Activated T-helper 1 cell treated with anti-CD3 and anti-CD28 coated beads, Interleukin-12 subunit alpha, Interleukin-12 subunit beta, Interleukin-2, Interleukin-4 antibody, amounts not matched to agents 30 ng/mL and 10 ng/mL and 1 ng/mL, durations not matched to agents 14 hours and 24 hours and 36 hours (primary cell): Measurements from ENCODE around the gene EFHC2. TPM values are rescaled to one million over a fixed set of nuclear protein-coding genes. Genes with fewer than 3 reads are reported as not detected.

Experiments used
- DNase-seq: peaks from one replicate; pipeline ENCODE4 v3.0.0; 2021; ENCODE audit warnings: low spot score
- H3K27ac Mint-ChIP-seq: one replicate; pipeline ENCODE4 v1.8.0; 2021; ENCODE audit warnings: mild to moderate bottlenecking, mixed read lengths
- H3K27me3 Mint-ChIP-seq: one replicate; pipeline ENCODE4 v1.8.0; 2022; ENCODE audit warnings: mild to moderate bottlenecking, moderate library complexity, mixed read lengths; ENCODE audit not compliant: insufficient read depth
- H3K36me3 Mint-ChIP-seq: one replicate; pipeline ENCODE4 v1.8.0; 2021; ENCODE audit warnings: low read depth, mixed read lengths
- H3K4me1 Mint-ChIP-seq: one replicate; pipeline ENCODE4 v1.8.0; 2021; ENCODE audit warnings: low read depth, mixed read lengths
- H3K4me3 Mint-ChIP-seq: one replicate; pipeline ENCODE4 v1.8.0; 2021; ENCODE audit warnings: mild to moderate bottlenecking, moderate library complexity, mixed read lengths
- H3K9me3 Mint-ChIP-seq: one replicate; pipeline ENCODE4 v1.8.0; 2021; ENCODE audit warnings: mixed read lengths
- intact Hi-C: fragments of 100-400 bp; cut with micrococcal nuclease; formaldehyde crosslinking; loops from one replicate; pipeline ENCODE4 v1.15.1; 2024
- total RNA-seq: library from RNA; stranded (reverse); gene quantifications from 2 replicates; pipeline ENCODE4 v1.2.3, GENCODE V29; 2022

The EFHC2 gene
- total RNA-seq, 1 donor from 2014 or later: not detected

DNA sequence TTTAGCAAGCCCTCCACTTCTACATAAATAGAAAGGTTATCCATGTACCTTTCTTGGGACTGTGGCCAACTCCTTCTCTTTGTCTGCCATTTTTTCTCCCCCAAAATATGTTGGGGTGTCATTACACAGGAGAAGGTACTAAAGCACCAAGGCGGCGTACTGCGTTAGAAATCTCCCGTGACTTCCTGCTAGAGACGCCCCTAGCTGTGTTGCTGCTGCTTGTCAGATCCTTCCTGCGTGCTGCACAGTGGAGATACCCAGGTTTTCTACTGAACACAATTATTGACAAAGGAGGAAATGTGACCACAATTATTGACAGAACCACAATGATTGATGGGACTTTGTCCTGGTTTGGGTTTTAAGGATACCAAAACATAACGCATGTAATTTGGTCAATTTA lies 97.7 kb downstream of the EFHC2 start:
- intact Hi-C loops: loop anchor here (5.0 kb wide), 1 partner anchor 408 kb away; no protein-coding TSS in a partner anchor
- no peak for DNase-seq
- H3K27me3 Mint-ChIP-seq: peaks cover 2% of the 10 kb centered on the region
- H3K27ac Mint-ChIP-seq: no peak overlapping the region
- no peaks in the 10 kb centered on the region for H3K9me3 Mint-ChIP-seq
- peaks cover 18% of the 10 kb centered on the region for H3K4me1 Mint-ChIP-seq
- H3K36me3 Mint-ChIP-seq: no peaks in the 10 kb centered on the region
- H3K4me3 Mint-ChIP-seq: no peak overlapping the region

GRCh38 chrX:44244008-44244407 lies 99.5 kb downstream of the EFHC2 start:
- peaks cover 18% of the 10 kb centered on the region for H3K4me1 Mint-ChIP-seq
- intact Hi-C loops: loop anchor here (1.0 to 5.0 kb wide), 2 partner anchors 98 to 286 kb away; partner anchors contain the start of gene EFHC2
- no peaks in the 10 kb centered on the region for H3K9me3 Mint-ChIP-seq
- no peak overlapping the region for H3K27ac Mint-ChIP-seq
- peaks cover 2% of the 10 kb centered on the region for H3K27me3 Mint-ChIP-seq
- no peaks in the 10 kb centered on the region for H3K36me3 Mint-ChIP-seq
- no peak for DNase-seq
- H3K4me3 Mint-ChIP-seq: no peak overlapping the region

GRCh38 chrX:44241546-44241945 lies 101.9 kb downstream of the EFHC2 start:
- H3K9me3 Mint-ChIP-seq: no peaks in the 10 kb centered on the region
- H3K27me3 Mint-ChIP-seq: peaks cover 2% of the 10 kb centered on the region
- H3K27ac Mint-ChIP-seq: no peak overlapping the region
- H3K4me1 Mint-ChIP-seq: peaks cover 18% of the 10 kb centered on the region
- H3K4me3 Mint-ChIP-seq: no peak overlapping the region
- no peaks in the 10 kb centered on the region for H3K36me3 Mint-ChIP-seq
- no peak for DNase-seq
- intact Hi-C loops: loop anchor here (5.0 kb wide), 1 partner anchor 101 kb away; the partner anchor contains the start of gene EFHC2

DNA sequence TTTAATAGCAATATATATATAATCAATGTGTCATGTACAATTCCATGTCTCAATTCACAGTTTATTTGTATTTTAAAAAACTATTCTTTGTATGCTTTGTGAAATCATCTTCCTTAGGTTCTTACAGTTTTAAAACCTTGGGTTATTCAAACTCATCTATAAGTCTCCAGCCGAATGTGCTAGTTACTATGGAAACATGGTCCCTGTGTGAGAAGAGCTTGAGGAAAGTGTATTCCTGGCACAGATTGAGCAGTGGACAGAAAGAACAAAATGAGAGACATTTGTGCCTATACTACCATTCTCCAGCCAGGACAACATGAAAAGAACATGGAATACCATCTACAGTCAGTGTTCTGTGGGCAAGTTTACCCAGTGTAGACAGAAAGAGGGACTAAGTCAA lies 103.4 kb downstream of the EFHC2 start:
- no peaks in the 10 kb centered on the region for H3K36me3 Mint-ChIP-seq
- H3K4me1 Mint-ChIP-seq: peaks cover 5% of the 10 kb centered on the region

DNA sequence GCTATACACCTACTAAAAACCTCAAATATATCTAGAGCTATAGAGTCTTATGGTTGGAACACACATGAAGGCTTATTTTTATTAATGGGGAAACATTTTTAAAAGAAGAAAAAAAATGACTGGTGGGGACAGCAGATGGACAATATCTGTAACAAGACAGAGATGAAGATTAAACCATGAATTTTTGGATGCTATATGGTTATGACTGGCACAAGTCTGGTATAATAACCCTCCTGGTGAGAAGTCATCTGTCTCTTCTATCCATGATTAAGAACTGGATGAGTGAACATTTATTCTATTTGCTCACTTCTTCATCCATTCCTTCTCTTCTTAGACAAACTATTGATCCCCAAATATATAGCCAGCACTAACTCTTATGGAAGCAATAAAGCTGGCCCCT lies 104.4 kb downstream of the EFHC2 start:
- no peak overlapping the region for H3K27ac Mint-ChIP-seq
- intact Hi-C loops: no loop called here

More for the DNA sequence above, 103.4 kb downstream of the EFHC2 start:
- H3K27ac Mint-ChIP-seq: no peak overlapping the region
- intact Hi-C loops: loop anchor here (5.0 kb wide), 1 partner anchor 102 kb away; the partner anchor contains the start of gene EFHC2
- H3K27me3 Mint-ChIP-seq: peaks cover 2% of the 10 kb centered on the region
- no peaks in the 10 kb centered on the region for H3K9me3 Mint-ChIP-seq
- DNase-seq: no peak
- H3K4me3 Mint-ChIP-seq: no peak overlapping the region

GRCh38 chrX:44235534-44235933 lies 107.9 kb downstream of the EFHC2 start:
- intact Hi-C loops: no loop called here
- no peaks in the 10 kb centered on the region for H3K36me3 Mint-ChIP-seq
- no peak for DNase-seq
- no peaks in the 10 kb centered on the region for H3K9me3 Mint-ChIP-seq
- H3K27ac Mint-ChIP-seq: no peak overlapping the region
- H3K27me3 Mint-ChIP-seq: no peaks in the 10 kb centered on the region
- H3K4me1 Mint-ChIP-seq: no peaks in the 10 kb centered on the region
- H3K4me3 Mint-ChIP-seq: no peak overlapping the region

More for the DNA sequence above, 104.4 kb downstream of the EFHC2 start:
- Mint-ChIP-seq H3K36me3 (no peaks in the 10 kb centered on the region), H3K9me3 (no peaks in the 10 kb centered on the region), H3K4me1 (peaks cover 4% of the 10 kb centered on the region), H3K27me3 (peaks cover 2% of the 10 kb centered on the region), H3K4me3 (no peak overlapping the region)
- no peak for DNase-seq

GRCh38 chrX:44234541-44234940 lies 108.9 kb downstream of the EFHC2 start:
- Mint-ChIP-seq H3K27me3 (no peaks in the 10 kb centered on the region), H3K27ac (no peak overlapping the region), H3K9me3 (no peaks in the 10 kb centered on the region), H3K36me3 (no peaks in the 10 kb centered on the region), H3K4me3 (no peak overlapping the region), H3K4me1 (no peaks in the 10 kb centered on the region)
- no peak for DNase-seq
- intact Hi-C loops: no loop called here

DNA sequence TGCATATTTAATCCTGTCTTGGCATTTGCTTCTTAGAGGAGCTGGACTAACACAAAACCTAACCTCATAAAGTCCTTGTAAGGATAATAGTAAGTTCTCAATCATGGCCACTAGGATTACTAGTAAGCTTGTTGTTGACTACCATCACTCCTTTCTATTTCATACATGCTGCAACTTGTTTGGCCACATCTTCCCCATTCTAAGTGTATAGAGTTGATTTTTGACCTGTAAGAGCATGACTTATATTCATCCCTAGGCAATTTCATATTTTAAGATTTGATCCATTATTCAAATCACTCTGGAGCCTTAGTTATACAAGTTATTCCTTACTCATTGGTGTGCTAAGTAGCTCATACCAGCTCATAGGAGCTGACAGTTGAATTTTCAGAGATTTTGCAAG lies 109.4 kb downstream of the EFHC2 start:
- Mint-ChIP-seq H3K4me3 (no peak overlapping the region), H3K36me3 (no peaks in the 10 kb centered on the region), H3K27ac (no peak overlapping the region), H3K27me3 (no peaks in the 10 kb centered on the region), H3K9me3 (no peaks in the 10 kb centered on the region), H3K4me1 (no peaks in the 10 kb centered on the region)
- intact Hi-C loops: no loop called here
- no peak for DNase-seq

GRCh38 chrX:44232081-44232480 lies 111.4 kb downstream of the EFHC2 start:
- no peaks in the 10 kb centered on the region for H3K9me3 Mint-ChIP-seq
- H3K4me3 Mint-ChIP-seq: no peak overlapping the region
- no peaks in the 10 kb centered on the region for H3K27me3 Mint-ChIP-seq
- H3K27ac Mint-ChIP-seq: no peak overlapping the region
- peaks cover 6% of the 10 kb centered on the region for H3K4me1 Mint-ChIP-seq
- DNase-seq: no peak
- intact Hi-C loops: no loop called here
- H3K36me3 Mint-ChIP-seq: no peaks in the 10 kb centered on the region

DNA sequence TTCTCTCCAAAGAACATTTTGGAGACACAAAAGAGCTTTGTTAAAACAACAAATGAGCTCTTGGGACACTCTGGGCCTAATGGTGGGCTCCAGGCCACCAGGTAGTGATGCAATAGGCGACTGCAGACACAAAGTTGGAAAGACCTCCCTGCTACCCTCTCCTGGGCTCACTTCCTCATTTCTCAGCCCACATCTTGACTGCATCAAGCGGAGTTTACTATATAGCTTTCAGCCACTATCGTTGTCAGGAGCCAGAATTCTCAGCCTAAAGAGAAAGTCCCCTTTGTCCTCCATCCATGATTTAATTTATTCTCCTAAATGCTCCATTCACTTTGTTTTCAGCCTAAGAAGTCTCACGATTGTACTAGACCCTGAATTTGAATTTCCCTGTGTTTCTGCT lies 114.9 kb downstream of the EFHC2 start:
- Mint-ChIP-seq H3K36me3 (no peaks in the 10 kb centered on the region), H3K27ac (no peak overlapping the region), H3K4me1 (peaks cover 6% of the 10 kb centered on the region), H3K9me3 (no peaks in the 10 kb centered on the region), H3K27me3 (no peaks in the 10 kb centered on the region), H3K4me3 (no peak overlapping the region)
- DNase-seq: no peak
- intact Hi-C loops: no loop called here

- H3K27me3 Mint-ChIP-seq: no peaks in the 10 kb centered on the region
- H3K4me1 Mint-ChIP-seq: peaks cover 6% of the 10 kb centered on the region
- no peaks in the 10 kb centered on the region for H3K36me3 Mint-ChIP-seq
- no peak overlapping the region for H3K27ac Mint-ChIP-seq
- intact Hi-C loops: no loop called here
- DNase-seq: no peak
- H3K9me3 Mint-ChIP-seq: no peaks in the 10 kb centered on the region
- H3K4me3 Mint-ChIP-seq: no peak overlapping the region
Observed at GRCh38 chrX:44227991-44228390, 115.5 kb downstream of the EFHC2 start.

DNA sequence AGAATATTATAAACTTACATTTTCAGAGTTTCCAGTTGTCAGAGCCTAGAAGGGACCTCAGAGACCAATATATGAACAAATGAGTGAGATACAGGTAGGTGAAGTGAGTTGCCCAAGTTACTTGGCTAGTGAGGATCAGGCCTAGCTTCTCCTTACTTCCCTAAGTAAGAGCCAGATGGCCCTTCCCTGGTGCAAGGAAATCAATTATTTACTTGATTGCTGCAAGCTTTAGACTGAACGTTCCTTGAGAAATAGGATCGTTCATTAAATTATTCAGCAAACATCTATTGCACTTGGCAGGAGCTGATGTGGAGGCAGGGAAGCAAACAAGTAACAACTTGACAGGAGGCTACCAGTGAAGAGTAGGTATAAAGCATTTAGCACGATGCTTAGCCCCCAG lies 117.8 kb downstream of the EFHC2 start:
- H3K9me3 Mint-ChIP-seq: no peaks in the 10 kb centered on the region
- H3K4me3 Mint-ChIP-seq: no peak overlapping the region
- peaks cover 6% of the 10 kb centered on the region for H3K4me1 Mint-ChIP-seq
- H3K27me3 Mint-ChIP-seq: no peaks in the 10 kb centered on the region
- H3K36me3 Mint-ChIP-seq: no peaks in the 10 kb centered on the region
- no peak overlapping the region for H3K27ac Mint-ChIP-seq
- intact Hi-C loops: no loop called here
- no peak for DNase-seq

DNA sequence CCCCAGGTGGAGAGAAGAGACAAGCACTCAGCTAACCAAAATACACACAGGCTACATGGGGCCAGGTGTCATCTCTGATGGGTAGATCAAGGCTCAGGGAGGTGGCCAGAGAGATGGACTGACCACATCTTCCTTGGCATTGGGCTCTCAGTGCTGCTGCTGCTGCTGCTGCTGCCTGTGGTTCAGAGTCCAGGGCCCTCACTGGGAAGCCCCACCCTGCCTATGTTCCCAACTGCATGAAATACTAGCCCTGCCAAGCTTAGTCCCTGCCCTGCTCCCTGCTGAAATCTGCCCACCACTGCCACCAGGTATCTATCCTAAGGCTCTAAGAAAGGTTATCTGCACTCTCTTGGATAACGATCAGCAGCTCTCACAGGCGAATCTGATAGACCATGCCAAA lies 118.7 kb downstream of the EFHC2 start:
- Mint-ChIP-seq H3K9me3 (no peaks in the 10 kb centered on the region), H3K36me3 (no peaks in the 10 kb centered on the region), H3K27me3 (no peaks in the 10 kb centered on the region), H3K4me3 (no peak overlapping the region), H3K27ac (no peak overlapping the region), H3K4me1 (peaks cover 6% of the 10 kb centered on the region)
- no peak for DNase-seq
- intact Hi-C loops: no loop called here

- H3K36me3 Mint-ChIP-seq: no peaks in the 10 kb centered on the region
- DNase-seq: no peak
- H3K4me3 Mint-ChIP-seq: no peak overlapping the region
- intact Hi-C loops: no loop called here
- H3K27me3 Mint-ChIP-seq: no peaks in the 10 kb centered on the region
- H3K4me1 Mint-ChIP-seq: peaks cover 6% of the 10 kb centered on the region
- no peak overlapping the region for H3K27ac Mint-ChIP-seq
- no peaks in the 10 kb centered on the region for H3K9me3 Mint-ChIP-seq
Observed at GRCh38 chrX:44223150-44223549, 120.3 kb downstream of the EFHC2 start.
